ENCODE data around the gene RNPS1. TPM values are rescaled to one million over a fixed set of nuclear protein-coding genes. Genes with fewer than 3 reads are reported as not detected.

RNPS1 gene
- total and polyA plus RNA-seq, 7 experiments from 2014 or later, result 136 to 293 (median 220) TPM

- Histone ChIP-seq H3K4me1 (ENCODE audit: control insufficient read depth in 2 of 2, insufficient read depth in 2 of 2, low read length in 2 of 2) (peaks cover 20 to 27% of the 10 kb centered on the region in 2 donors), H3K36me3 (ENCODE audit: control insufficient read depth in 2 of 3, insufficient read depth in 3 of 3, low read length in 3 of 3) (peaks cover 0 to 37% (median 9%) of the 10 kb centered on the region in 3 experiments), H3K4me3 (ENCODE audit: low read length) (no peak within 1 kb of the TSS), H3K27ac (ENCODE audit: low read depth, low read length) (no peak within 1 kb of the TSS), H3K27me3 (ENCODE audit: control insufficient read depth in 2 of 2, insufficient read depth in 2 of 2, low read length in 2 of 2) (no peaks in the 10 kb centered on the region), H3K9me3 (ENCODE audit: control insufficient read depth in 2 of 3, low read length in 3 of 3) (no peaks in the 10 kb centered on the region)
- intact Hi-C loops (cut with micrococcal nuclease), result no loop called here
- H3K27ac Mint-ChIP-seq, result peak within 1 kb of the TSS in 1 of 9 donors; percentile 28
- H3K4me1 Mint-ChIP-seq, result peaks cover 11 to 38% (median 32%) of the 10 kb centered on the region in 7 donors
- ATAC-seq, result no peak
- peaks cover 0 to 8% (median 6%) of the 10 kb centered on the region in 5 donors for H3K36me3 Mint-ChIP-seq
- ChIA-PET CTCF (interaction anchor here (0.6 to 1.5 kb wide), 2 partner anchors 17 to 41 kb away, joined by 3 read pairs; partner anchors contain the start of gene ECI1), POLR2A (interaction anchor here (1.0 to 1.3 kb wide), 2 partner anchors 14 to 55 kb away, joined by 3 read pairs; partner anchors contain the start of gene TRAF7)
- H3K27me3 Mint-ChIP-seq, result no peaks in the 10 kb centered on the region
- H3K4me3 Mint-ChIP-seq, result no peak within 1 kb of the TSS
- no peak for DNase-seq
- H3K9me3 Mint-ChIP-seq, result peaks cover 0 to 1% (median 0%) of the 10 kb centered on the region in 11 donors
These were observed 57.2 kb downstream of the RNPS1 start, which contains the start of gene BRICD5 for GRCh38 chr16:2210386-2211365. TSS of gene BRICD5 (minus strand) at chr16:2210863. CDS start at chr16:2210833, 30 bp downstream.

DNA sequence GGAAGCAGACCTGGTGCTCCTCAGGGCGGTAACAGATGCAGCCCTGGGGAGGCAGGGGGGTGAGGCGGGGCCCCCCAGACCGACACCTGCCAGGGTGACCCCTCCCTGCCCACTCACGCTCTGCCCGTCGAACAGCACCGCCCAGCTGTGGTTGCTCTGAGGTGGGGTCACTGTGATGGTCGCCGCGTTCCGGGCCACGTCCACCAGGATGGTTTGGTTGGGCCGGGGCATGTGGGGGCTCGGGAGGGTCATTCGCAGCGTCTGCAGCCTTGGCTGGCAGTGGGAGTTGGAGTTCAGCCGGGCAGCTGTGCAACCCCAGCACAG, 58.0 kb downstream of the RNPS1 start:
- Mint-ChIP-seq H3K27ac (no peak overlapping the region), H3K36me3 (peaks cover 0 to 8% (median 6%) of the 10 kb centered on the region in 5 donors), H3K27me3 (no peaks in the 10 kb centered on the region), H3K9me3 (peaks cover 0 to 1% (median 0%) of the 10 kb centered on the region in 11 donors), H3K4me3 (no peak overlapping the region), H3K4me1 (peaks cover 11 to 38% (median 30%) of the 10 kb centered on the region in 7 donors)
- Histone ChIP-seq H3K9me3 (ENCODE audit: control insufficient read depth in 2 of 3, low read length in 3 of 3) (no peaks in the 10 kb centered on the region), H3K4me1 (ENCODE audit: control insufficient read depth in 2 of 2, insufficient read depth in 2 of 2, low read length in 2 of 2) (peaks cover 22 to 27% of the 10 kb centered on the region in 2 donors), H3K27ac (ENCODE audit: low read depth, low read length) (no peak overlapping the region), H3K36me3 (ENCODE audit: control insufficient read depth in 2 of 3, insufficient read depth in 3 of 3, low read length in 3 of 3) (peaks cover 0 to 37% (median 9%) of the 10 kb centered on the region in 3 experiments), H3K27me3 (ENCODE audit: control insufficient read depth in 2 of 2, insufficient read depth in 2 of 2, low read length in 2 of 2) (no peaks in the 10 kb centered on the region), H3K4me3 (ENCODE audit: low read length) (no peak overlapping the region)
- no peak for DNase-seq
- no peak for ATAC-seq
- intact Hi-C loops (cut with micrococcal nuclease), result no loop called here
- ChIA-PET POLR2A (interaction anchor here (1.0 kb wide), 1 partner anchor 15 kb away, joined by 3 read pairs; no protein-coding TSS in a partner anchor), CTCF (interaction anchor here (0.5 to 1.5 kb wide), 2 partner anchors 42 to 82 kb away, joined by 3 read pairs; partner anchors contain the start of gene ECI1)

DNA sequence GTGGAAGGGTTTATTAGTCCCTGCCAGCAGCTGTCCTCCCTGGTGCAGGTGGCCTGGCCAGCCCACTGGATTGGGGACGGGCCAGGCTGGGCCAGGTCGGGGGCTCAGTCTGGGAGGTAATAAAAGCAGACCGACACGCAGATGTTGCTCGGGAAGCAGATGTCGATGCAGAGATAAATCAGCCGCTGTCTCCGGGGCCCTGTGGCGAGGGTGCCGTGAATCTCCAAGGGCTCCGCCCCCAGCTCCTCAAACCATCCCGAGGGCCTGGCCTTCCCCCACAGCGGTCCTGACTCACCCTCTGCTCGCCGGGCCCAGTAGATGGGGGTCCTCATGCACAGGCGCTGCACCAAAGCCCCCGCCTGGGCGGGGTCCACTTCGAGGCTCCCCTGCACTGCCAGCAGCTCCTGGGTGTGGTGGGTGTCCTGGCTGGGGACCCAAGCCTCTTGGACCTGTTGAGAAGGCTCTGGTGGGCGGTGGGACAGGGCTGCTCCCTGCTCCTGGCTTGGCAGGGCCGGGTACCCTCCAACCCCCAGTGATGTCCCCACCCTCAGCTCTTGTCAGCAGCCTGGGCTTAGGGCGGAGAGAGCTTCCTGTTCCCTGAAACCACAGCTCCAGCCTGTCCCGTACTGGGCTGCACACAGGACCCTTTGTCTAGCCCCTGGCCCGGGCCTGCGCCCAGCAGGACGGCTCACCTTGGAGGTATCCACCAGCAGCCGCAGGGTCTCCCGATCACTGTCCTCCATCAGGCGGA, 58.5 kb downstream of the RNPS1 start:
- Histone ChIP-seq H3K4me1 (ENCODE audit: control insufficient read depth in 2 of 2, insufficient read depth in 2 of 2, low read length in 2 of 2) (peaks cover 27% of the 10 kb centered on the region in 2 donors), H3K4me3 (ENCODE audit: low read length) (no peak overlapping the region), H3K27me3 (ENCODE audit: control insufficient read depth in 2 of 2, insufficient read depth in 2 of 2, low read length in 2 of 2) (no peaks in the 10 kb centered on the region), H3K9me3 (ENCODE audit: control insufficient read depth in 2 of 3, low read length in 3 of 3) (no peaks in the 10 kb centered on the region), H3K36me3 (ENCODE audit: control insufficient read depth in 2 of 3, insufficient read depth in 3 of 3, low read length in 3 of 3) (peaks cover 0 to 37% (median 9%) of the 10 kb centered on the region in 3 experiments), H3K27ac (ENCODE audit: low read depth, low read length) (no peak overlapping the region)
- ChIA-PET CTCF (interaction anchor here (0.5 to 1.5 kb wide), 2 partner anchors 43 to 82 kb away, joined by 3 read pairs; partner anchors contain the start of gene ECI1), POLR2A (interaction anchor here (1.0 kb wide), 1 partner anchor 16 kb away, joined by 3 read pairs; no protein-coding TSS in a partner anchor)
- no peak for ATAC-seq
- intact Hi-C loops (cut with micrococcal nuclease), result loop anchor here (5.0 to 10.0 kb wide), 2 partner anchors 52 to 55 kb away; partner anchors contain the start of genes RNPS1 (in 1 of the 2) and TRAF7 (in 1 of the 2)
- Mint-ChIP-seq H3K4me3 (no peak overlapping the region), H3K4me1 (peaks cover 15 to 42% (median 34%) of the 10 kb centered on the region in 7 donors), H3K36me3 (peaks cover 0 to 10% (median 6%) of the 10 kb centered on the region in 5 donors), H3K27me3 (no peaks in the 10 kb centered on the region), H3K9me3 (peaks cover 0 to 3% (median 0%) of the 10 kb centered on the region in 11 donors), H3K27ac (no peak overlapping the region)
- no peak for DNase-seq

DNA sequence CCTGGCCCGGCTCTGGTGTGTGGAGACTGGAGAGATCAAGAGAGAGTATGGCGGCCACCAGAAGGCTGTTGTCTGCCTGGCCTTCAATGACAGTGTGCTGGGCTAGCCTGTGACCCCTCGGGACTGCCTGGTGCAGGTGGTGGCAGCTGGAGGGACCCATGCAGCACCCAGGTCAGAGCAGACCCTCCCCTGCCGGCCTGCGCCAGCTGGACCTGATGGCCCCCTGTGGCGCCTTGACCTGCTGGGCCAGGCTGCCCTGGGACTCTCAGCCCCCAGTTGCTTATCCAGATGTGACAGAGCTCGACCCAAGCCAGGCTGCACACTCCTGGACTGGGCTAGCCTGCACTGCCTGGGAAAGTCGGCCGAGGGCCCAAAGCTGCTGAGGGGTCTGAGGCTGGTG, 59.2 kb downstream of the RNPS1 start:
- no peak overlapping the region for H3K4me3 ChIP-seq (ENCODE audit: low read length)
- no peak overlapping the region for H3K27ac ChIP-seq (ENCODE audit: low read depth, low read length)
- ChIA-PET POLR2A (no interaction called here), CTCF (interaction anchor here (1.5 kb wide), 1 partner anchor 43 kb away, joined by 3 read pairs; the partner anchor contains the start of gene ECI1)
- Mint-ChIP-seq H3K4me3 (no peak overlapping the region), H3K9me3 (peaks cover 0 to 5% (median 0%) of the 10 kb centered on the region in 11 donors), H3K36me3 (peaks cover 0 to 11% (median 6%) of the 10 kb centered on the region in 5 donors), H3K27ac (no peak overlapping the region), H3K4me1 (peaks cover 18 to 43% (median 35%) of the 10 kb centered on the region in 7 donors), H3K27me3 (no peaks in the 10 kb centered on the region)
- H3K4me1 ChIP-seq (ENCODE audit: control insufficient read depth in 2 of 2, insufficient read depth in 2 of 2, low read length in 2 of 2), result peaks cover 27% of the 10 kb centered on the region in 2 donors
- ATAC-seq (no peak), DNase-seq (no peak)
- H3K9me3 ChIP-seq (ENCODE audit: control insufficient read depth in 2 of 3, low read length in 3 of 3), result no peaks in the 10 kb centered on the region
- H3K27me3 ChIP-seq (ENCODE audit: control insufficient read depth in 2 of 2, insufficient read depth in 2 of 2, low read length in 2 of 2), result no peaks in the 10 kb centered on the region
- H3K36me3 ChIP-seq (ENCODE audit: control insufficient read depth in 2 of 3, insufficient read depth in 3 of 3, low read length in 3 of 3), result peaks cover 0 to 37% (median 9%) of the 10 kb centered on the region in 3 experiments
- intact Hi-C loops (cut with micrococcal nuclease), result loop anchor here (5.0 to 10.0 kb wide), 2 partner anchors 51 to 56 kb away; partner anchors contain the start of genes RNPS1 (in 1 of the 2) and TRAF7 (in 1 of the 2)

GRCh38 chr16:2208308-2208707, 59.6 kb downstream of the RNPS1 start:
- Mint-ChIP-seq H3K9me3 (peaks cover 0 to 5% (median 0%) of the 10 kb centered on the region in 11 donors), H3K27ac (no peak overlapping the region), H3K27me3 (peaks cover 0 to 3% (median 0%) of the 10 kb centered on the region in 5 donors), H3K4me3 (peak overlapping the region in 1 of 10 donors; percentile 45), H3K4me1 (peaks cover 14 to 43% (median 34%) of the 10 kb centered on the region in 7 donors), H3K36me3 (peaks cover 0 to 11% (median 6%) of the 10 kb centered on the region in 5 donors)
- Histone ChIP-seq H3K4me3 (ENCODE audit: low read length) (no peak overlapping the region), H3K27me3 (ENCODE audit: control insufficient read depth in 2 of 2, insufficient read depth in 2 of 2, low read length in 2 of 2) (no peaks in the 10 kb centered on the region), H3K27ac (ENCODE audit: low read depth, low read length) (no peak overlapping the region), H3K9me3 (ENCODE audit: control insufficient read depth in 2 of 3, low read length in 3 of 3) (no peaks in the 10 kb centered on the region), H3K36me3 (ENCODE audit: control insufficient read depth in 2 of 3, insufficient read depth in 3 of 3, low read length in 3 of 3) (peaks cover 0 to 37% (median 9%) of the 10 kb centered on the region in 3 experiments), H3K4me1 (ENCODE audit: control insufficient read depth in 2 of 2, insufficient read depth in 2 of 2, low read length in 2 of 2) (peaks cover 22 to 23% of the 10 kb centered on the region in 2 donors)
- ATAC-seq, result no peak
- CTCF ChIA-PET, result no interaction called here
- intact Hi-C loops (cut with micrococcal nuclease), result loop anchor here (5.0 to 10.0 kb wide), 2 partner anchors 51 to 56 kb away; partner anchors contain the start of genes RNPS1 (in 1 of the 2) and TRAF7 (in 1 of the 2)
- POLR2A ChIA-PET, result interaction anchor here (1.3 kb wide), 1 partner anchor 14 kb away, joined by 3 read pairs; no protein-coding TSS in a partner anchor
- no peak for DNase-seq

All from naive thymus-derived CD4-positive, alpha-beta T cell (primary cell).